Measurements from ENCODE around the gene RBM33. TPM values are rescaled to one million over a fixed set of nuclear protein-coding genes. Genes with fewer than 3 reads are reported as not detected.

Gene RBM33
- total and polyA plus RNA-seq, 2 of the 4 experiments (the other 2 are of a cell fraction): 7.3 to 10.8 TPM

DNA sequence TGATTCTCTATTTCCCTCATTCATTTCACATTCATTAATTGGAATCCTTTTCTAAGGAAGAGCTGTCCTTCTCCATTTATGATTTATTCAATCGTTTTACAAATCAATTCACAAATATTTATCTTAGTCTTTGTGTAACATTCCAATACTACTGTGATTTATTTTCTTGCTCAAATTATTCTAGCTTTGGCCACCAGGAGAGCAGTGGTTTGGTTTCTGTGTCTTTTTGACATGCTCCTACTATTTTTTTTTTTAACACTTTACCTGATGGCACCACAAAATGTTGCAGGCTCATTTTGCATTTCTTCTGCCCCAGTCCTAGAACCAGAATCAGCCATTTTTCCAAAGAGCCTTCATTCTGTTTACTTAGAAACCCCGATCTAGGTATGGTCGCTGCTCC lies 13.3 kb upstream of the RBM33 start:
- Histone ChIP-seq H3K14ac (replicated peaks; ENCODE audit: low read depth, low read length) (no peak overlapping the region), H2AK5ac (ENCODE audit: low read depth, low read length) (no peak overlapping the region), H3K4me1 (ENCODE audit: control insufficient read depth, insufficient read depth, low read length) (no peaks in the 10 kb centered on the region), H2AFZ (replicated peaks; ENCODE audit: low read length, poor library complexity) (no peak overlapping the region), H4K91ac (ENCODE audit: insufficient read depth, low read depth, low read length) (no peak overlapping the region), H3K4ac (ENCODE audit: low read depth, low read length) (no peak overlapping the region), H2AK9ac (replicated peaks; ENCODE audit: low read depth, low read length, poor library complexity) (no peak overlapping the region), H4K5ac (ENCODE audit: low read depth, low read length) (no peak overlapping the region), H3K9me1 (ENCODE audit: insufficient read depth, low read length) (no peaks in the 10 kb centered on the region), H3K4me2 (ENCODE audit: low read depth, low read length) (no peak overlapping the region), H3K9me3 (ENCODE audit: control insufficient read depth, insufficient read depth, low read length) (peaks cover 6% of the 10 kb centered on the region), H2BK15ac (ENCODE audit: low read depth, low read length) (no peak overlapping the region), H3K23ac (ENCODE audit: low read depth, low read length) (no peak overlapping the region), H2BK120ac (ENCODE audit: low read depth, low read length) (no peak overlapping the region), H3K4me3 (ENCODE audit: insufficient read depth, low read depth, low read length) (no peak overlapping the region), H3K9ac (ENCODE audit: low read depth, low read length) (no peak overlapping the region), H3K79me1 (ENCODE audit: low read depth in 1 of 2, low read length in 2 of 2) (no peaks in the 10 kb centered on the region), H4K20me1 (ENCODE audit: insufficient read depth, low read length) (no peaks in the 10 kb centered on the region), H4K8ac (ENCODE audit: low read depth in 2 of 2, low read length in 2 of 2) (no peak overlapping the region), H2BK5ac (ENCODE audit: low read depth, low read length, poor library complexity, severe bottlenecking) (no peak overlapping the region), H2BK20ac (ENCODE audit: low read depth, low read length) (no peak overlapping the region), H3K36me3 (ENCODE audit: control insufficient read depth, insufficient read depth, low read length) (no peaks in the 10 kb centered on the region), H3K27ac (ENCODE audit: insufficient read depth, low read length) (no peak overlapping the region), H3K27me3 (ENCODE audit: control insufficient read depth, insufficient read depth, low read length) (no peaks in the 10 kb centered on the region), H3K18ac (ENCODE audit: low read depth, low read length) (no peak overlapping the region), H3K56ac (ENCODE audit: extremely low read depth, insufficient read depth, low read length) (no peak overlapping the region)
- TF ChIP-seq BHLHE40 (IDR thresholded peaks at IDR 0.05; ENCODE audit: low read depth, low read length): no peak
- no peak for TF ChIP-seq CEBPB (IDR thresholded peaks at IDR 0.05; ENCODE audit: low read depth, low read length)
- no peak for TF ChIP-seq CTCF (conservative IDR thresholded peaks at IDR 0.05; ENCODE audit: low read depth, low read length)
- no peak for TF ChIP-seq RAD21 (IDR thresholded peaks at IDR 0.05; ENCODE audit: low read length)
- TF ChIP-seq, protein P1, sequence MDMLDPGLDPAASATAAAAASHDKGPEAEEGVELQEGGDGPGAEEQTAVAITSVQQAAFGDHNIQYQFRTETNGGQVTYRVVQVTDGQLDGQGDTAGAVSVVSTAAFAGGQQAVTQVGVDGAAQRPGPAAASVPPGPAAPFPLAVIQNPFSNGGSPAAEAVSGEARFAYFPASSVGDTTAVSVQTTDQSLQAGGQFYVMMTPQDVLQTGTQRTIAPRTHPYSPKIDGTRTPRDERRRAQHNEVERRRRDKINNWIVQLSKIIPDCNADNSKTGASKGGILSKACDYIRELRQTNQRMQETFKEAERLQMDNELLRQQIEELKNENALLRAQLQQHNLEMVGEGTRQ (IDR thresholded peaks at IDR 0.05; ENCODE audit: low read depth, low read length): no peak
- no peak for TF ChIP-seq RFX5 (IDR thresholded peaks at IDR 0.05; ENCODE audit: low read depth, low read length)
- TF ChIP-seq CHD1 (IDR thresholded peaks at IDR 0.05; ENCODE audit: low read depth, low read length): no peak
- ATAC-seq (ENCODE audit: low read depth): no peak
- no peak for DNase-seq
- no TSS peak for BruUV-seq (replicated peaks)
- ChIA-PET POLR2A (ENCODE audit: unreplicated experiment) (no interaction called here), CTCF (no interaction called here)
- dilution Hi-C loops (cut with HindIII; ENCODE audit: low sequenced_read_pairs, unreplicated experiment): no loop called here
- no CpG with 5 or more reads among the region's 3 CpGs for WGBS, 2 experiments (ENCODE audit: extremely low coverage in 2 of 2, insufficient read length in 1 of 2)
- intact Hi-C loops (cut with micrococcal nuclease): no loop called here
- in situ Hi-C loops (cut with MboI; ENCODE audit: low sequenced_read_pairs): no loop called here
